ENCODE data around the gene RNPEPL1. TPM values are rescaled to one million over a fixed set of nuclear protein-coding genes. Genes with fewer than 3 reads are reported as not detected.
A peak's percentile ranks its signal among the peaks of the same experiment; 100 is the strongest.

The RNPEPL1 gene
- total RNA-seq, 1 experiment from 2014 or later: 80.6 TPM

DNA sequence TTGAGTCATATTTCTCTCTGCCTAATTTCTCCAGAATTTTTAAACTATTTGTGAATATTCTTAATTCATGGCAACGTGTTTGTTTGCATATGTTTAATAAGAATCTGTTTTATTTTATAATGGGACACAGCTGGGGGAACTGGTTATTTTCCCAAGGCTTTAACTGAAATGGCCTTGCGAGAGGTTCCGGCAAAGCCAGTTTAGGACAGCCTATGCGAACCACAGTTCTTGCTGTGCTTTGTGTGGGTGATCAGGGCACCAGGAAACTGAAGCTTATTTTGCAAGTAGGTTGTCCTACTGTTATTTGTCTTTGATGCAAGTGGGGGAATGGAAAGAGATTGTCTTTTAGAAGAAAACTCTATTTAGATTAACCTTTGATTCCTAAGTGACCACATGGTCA, 17.0 kb upstream of the RNPEPL1 start:
- no TSS peak for BruUV-seq (replicated peaks)
- H3K4me3 Mint-ChIP-seq (ENCODE audit: low read depth, unreplicated experiment): no peak overlapping the region
- CTCF ChIA-PET: interaction anchor here (0.6 kb wide), 1 partner anchor 37 kb away, joined by 4 read pairs; no protein-coding TSS in a partner anchor
- intact Hi-C loops (cut with micrococcal nuclease; ENCODE audit: unreplicated experiment): no loop called here
- H3K9me3 Mint-ChIP-seq (ENCODE audit: low read depth, unreplicated experiment): peaks cover 2% of the 10 kb centered on the region
- no peaks in the 10 kb centered on the region for H3K27me3 Mint-ChIP-seq (ENCODE audit: unreplicated experiment)
- no peak for DNase-seq
- no peak overlapping the region for H3K27ac Mint-ChIP-seq (ENCODE audit: unreplicated experiment)
- peaks cover 4% of the 10 kb centered on the region for H3K36me3 Mint-ChIP-seq (ENCODE audit: insufficient read depth, unreplicated experiment)
- TF ChIP-seq, protein P1, sequence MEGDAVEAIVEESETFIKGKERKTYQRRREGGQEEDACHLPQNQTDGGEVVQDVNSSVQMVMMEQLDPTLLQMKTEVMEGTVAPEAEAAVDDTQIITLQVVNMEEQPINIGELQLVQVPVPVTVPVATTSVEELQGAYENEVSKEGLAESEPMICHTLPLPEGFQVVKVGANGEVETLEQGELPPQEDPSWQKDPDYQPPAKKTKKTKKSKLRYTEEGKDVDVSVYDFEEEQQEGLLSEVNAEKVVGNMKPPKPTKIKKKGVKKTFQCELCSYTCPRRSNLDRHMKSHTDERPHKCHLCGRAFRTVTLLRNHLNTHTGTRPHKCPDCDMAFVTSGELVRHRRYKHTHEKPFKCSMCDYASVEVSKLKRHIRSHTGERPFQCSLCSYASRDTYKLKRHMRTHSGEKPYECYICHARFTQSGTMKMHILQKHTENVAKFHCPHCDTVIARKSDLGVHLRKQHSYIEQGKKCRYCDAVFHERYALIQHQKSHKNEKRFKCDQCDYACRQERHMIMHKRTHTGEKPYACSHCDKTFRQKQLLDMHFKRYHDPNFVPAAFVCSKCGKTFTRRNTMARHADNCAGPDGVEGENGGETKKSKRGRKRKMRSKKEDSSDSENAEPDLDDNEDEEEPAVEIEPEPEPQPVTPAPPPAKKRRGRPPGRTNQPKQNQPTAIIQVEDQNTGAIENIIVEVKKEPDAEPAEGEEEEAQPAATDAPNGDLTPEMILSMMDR (IDR thresholded peaks at IDR 0.05; ENCODE audit: unreplicated experiment): no peak
- H3K4me1 Mint-ChIP-seq (ENCODE audit: low read depth, unreplicated experiment): no peaks in the 10 kb centered on the region

DNA sequence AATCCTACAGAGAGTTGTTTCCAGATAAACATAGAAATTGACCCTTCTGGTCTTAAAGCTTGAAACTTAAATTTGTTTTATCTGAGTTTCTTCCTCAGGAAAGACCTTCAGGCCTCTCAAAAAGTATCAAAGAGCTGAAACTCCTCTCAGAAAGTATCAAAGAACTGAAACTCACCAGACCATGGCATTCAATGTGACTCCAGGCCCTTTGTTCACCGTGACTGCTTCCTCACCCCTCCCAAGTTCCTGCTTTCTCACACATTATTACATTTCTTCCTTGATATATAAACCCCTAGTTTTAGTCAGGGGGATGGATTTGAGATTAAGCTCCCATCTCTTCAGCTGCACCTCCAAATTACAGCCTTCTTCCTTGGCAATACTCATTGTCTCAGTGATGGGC, 16.5 kb upstream of the RNPEPL1 start:
- DNase-seq: no peak
- H3K4me3 Mint-ChIP-seq (ENCODE audit: low read depth, unreplicated experiment): no peak overlapping the region
- CTCF ChIA-PET: no interaction called here

DNA sequence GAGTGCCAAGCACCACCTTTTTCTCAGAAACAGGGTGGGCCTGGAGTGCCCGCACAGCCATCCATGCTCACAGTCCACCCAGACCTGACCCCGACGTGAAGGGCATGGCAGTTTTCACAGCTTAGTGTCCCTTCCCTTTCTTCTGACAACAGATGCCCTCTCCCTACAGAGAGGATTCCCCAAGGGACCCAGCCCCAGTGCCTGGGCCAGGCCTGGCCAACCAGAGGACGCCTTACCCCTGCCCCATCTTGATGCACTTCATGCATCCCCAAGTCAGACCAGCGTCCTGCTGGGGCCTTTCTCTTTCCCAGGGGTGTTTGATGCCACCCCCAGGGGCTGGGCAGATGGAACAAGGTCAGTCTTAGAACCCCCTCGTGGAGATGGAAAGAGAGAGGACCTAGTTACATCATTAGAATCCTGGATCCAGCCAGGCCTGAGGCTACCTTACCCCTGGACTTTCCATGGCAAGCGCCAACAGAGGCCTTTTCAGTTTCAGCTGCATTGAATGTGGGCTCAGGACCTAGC, 14.3 kb upstream of the RNPEPL1 start:
- intact Hi-C loops (cut with micrococcal nuclease; ENCODE audit: unreplicated experiment): no loop called here
- no peak for DNase-seq
- peaks cover 11% of the 10 kb centered on the region for H3K4me1 Mint-ChIP-seq (ENCODE audit: low read depth, unreplicated experiment)
- H3K4me3 Mint-ChIP-seq (ENCODE audit: low read depth, unreplicated experiment): no peak overlapping the region
- TF ChIP-seq, protein P1 (IDR thresholded peaks at IDR 0.05; ENCODE audit: unreplicated experiment): no peak
- H3K27ac Mint-ChIP-seq (ENCODE audit: unreplicated experiment): no peak overlapping the region
- no peaks in the 10 kb centered on the region for H3K27me3 Mint-ChIP-seq (ENCODE audit: unreplicated experiment)
- peaks cover 2% of the 10 kb centered on the region for H3K9me3 Mint-ChIP-seq (ENCODE audit: low read depth, unreplicated experiment)
- CTCF ChIA-PET: no interaction called here
- BruUV-seq (replicated peaks): no TSS peak
- H3K36me3 Mint-ChIP-seq (ENCODE audit: insufficient read depth, unreplicated experiment): peaks cover 29% of the 10 kb centered on the region

More for the DNA sequence above, 16.5 kb upstream of the RNPEPL1 start:
- H3K27me3 Mint-ChIP-seq (ENCODE audit: unreplicated experiment): no peaks in the 10 kb centered on the region
- TF ChIP-seq, protein P1 (IDR thresholded peaks at IDR 0.05; ENCODE audit: unreplicated experiment): no peak
- H3K4me1 Mint-ChIP-seq (ENCODE audit: low read depth, unreplicated experiment): no peaks in the 10 kb centered on the region
- intact Hi-C loops (cut with micrococcal nuclease; ENCODE audit: unreplicated experiment): no loop called here
- no TSS peak for BruUV-seq (replicated peaks)
- peaks cover 2% of the 10 kb centered on the region for H3K9me3 Mint-ChIP-seq (ENCODE audit: low read depth, unreplicated experiment)
- peaks cover 7% of the 10 kb centered on the region for H3K36me3 Mint-ChIP-seq (ENCODE audit: insufficient read depth, unreplicated experiment)
- peak overlapping the region; percentile 11 for H3K27ac Mint-ChIP-seq (ENCODE audit: unreplicated experiment)

DNA sequence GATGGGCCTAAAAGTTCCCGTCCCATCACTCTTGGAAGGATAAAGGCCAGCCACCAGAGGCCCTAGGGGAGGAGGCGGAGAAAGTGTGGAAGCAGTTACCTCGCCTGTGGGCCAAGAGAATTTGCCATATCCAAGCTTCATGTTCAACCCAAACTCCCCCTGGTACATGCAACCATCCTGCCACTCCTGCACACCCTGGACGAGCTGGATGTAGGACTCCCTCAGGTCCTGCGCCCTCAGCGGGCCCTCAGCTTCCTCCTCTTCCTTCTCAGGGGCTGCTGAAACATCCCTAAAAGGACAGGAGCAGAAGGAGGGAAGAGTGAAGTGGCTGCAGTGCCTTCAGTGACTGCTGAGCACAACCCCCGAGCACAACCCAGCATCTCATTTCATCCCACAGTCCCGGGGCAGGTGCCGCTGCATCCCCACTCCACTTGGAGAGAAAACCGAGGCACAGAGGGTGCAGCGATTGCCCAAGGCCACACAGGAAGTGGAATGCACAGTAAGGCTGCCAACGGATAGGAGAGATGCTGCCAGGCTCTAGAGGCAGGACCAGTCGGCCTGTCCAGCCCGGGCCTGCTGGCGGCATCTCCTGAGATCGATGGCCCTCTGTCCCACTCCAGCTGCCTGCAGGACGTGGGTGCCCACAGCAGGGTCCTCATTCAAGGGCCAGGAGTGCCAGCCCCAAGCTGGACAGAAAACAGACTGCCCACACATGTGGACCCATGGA, 13.4 kb upstream of the RNPEPL1 start:
- peaks cover 38% of the 10 kb centered on the region for H3K36me3 Mint-ChIP-seq (ENCODE audit: insufficient read depth, unreplicated experiment)
- peaks cover 2% of the 10 kb centered on the region for H3K9me3 Mint-ChIP-seq (ENCODE audit: low read depth, unreplicated experiment)
- BruUV-seq (replicated peaks): no TSS peak
- CTCF ChIA-PET: no interaction called here
- intact Hi-C loops (cut with micrococcal nuclease; ENCODE audit: unreplicated experiment): no loop called here
- peaks cover 20% of the 10 kb centered on the region for H3K4me1 Mint-ChIP-seq (ENCODE audit: low read depth, unreplicated experiment)
- H3K4me3 Mint-ChIP-seq (ENCODE audit: low read depth, unreplicated experiment): no peak overlapping the region
- H3K27ac Mint-ChIP-seq (ENCODE audit: unreplicated experiment): no peak overlapping the region
- no peak for DNase-seq
- H3K27me3 Mint-ChIP-seq (ENCODE audit: unreplicated experiment): no peaks in the 10 kb centered on the region
- TF ChIP-seq, protein P1 (IDR thresholded peaks at IDR 0.05; ENCODE audit: unreplicated experiment): no peak
